ENCODE measurements around the gene SPATA3. TPM values are rescaled to one million over a fixed set of nuclear protein-coding genes. Genes with fewer than 3 reads are reported as not detected.

Gene SPATA3
- total RNA-seq, 2 donors from 2014 or later: not detected

DNA sequence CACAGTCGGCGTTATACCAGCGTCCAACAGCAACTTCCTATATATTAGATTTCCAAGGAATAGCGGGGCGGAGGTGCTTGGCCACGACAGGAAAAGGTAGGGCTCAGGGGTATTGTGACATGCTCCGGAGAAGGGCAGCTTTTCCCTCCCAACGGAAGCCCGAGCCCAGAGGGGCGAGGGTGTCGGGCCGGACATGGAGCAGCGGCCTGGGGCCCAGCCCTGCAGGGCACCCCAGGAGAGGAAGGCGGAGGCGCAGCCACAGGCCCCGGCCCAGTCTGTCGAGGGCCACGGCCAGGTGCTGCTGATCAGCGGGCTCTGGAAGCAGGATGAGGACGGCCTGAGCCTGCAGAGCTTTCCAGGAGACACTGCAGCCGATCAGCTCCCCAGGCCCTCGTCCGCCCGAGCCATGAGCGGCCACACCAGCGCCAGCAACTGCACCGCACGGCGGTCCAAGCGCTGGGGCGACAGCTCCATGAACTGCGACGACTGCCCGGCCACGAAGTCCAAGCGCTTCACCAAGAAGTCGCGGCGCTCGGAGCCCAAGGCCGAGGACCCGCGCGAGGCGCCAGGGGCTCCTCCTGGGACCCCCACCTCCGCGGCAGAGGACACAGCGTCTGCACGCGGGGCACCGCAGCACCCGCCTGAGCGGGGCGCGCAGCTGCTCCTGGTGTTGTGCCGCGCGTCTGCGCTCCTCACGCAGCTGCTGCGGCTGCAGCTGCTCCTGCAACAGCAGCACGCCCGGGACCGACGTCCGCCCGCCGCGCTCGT is 5.6 kb upstream of the SPATA3 start:
- ATAC-seq: no peak

DNA sequence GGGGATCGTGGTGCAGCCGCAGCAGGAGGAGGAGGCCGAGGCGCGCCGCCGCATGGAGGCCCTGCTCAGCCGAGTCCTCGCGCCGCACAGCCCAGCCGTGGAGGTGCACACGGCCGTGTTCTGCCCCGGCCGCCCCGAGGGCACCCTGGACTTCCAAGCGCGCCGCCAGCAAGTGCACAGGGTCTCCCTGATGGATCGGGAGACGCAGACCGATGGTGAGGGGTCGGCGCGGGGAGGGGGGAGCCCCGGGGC is 5.1 kb upstream of the SPATA3 start:
- intact Hi-C loops (cut with DNase I): no loop called here
- ATAC-seq: no peak

More for the DNA sequence above, 5.6 kb upstream of the SPATA3 start:
- Histone ChIP-seq H3K4me3 (no peak overlapping the region), H3K27ac (no peak overlapping the region), H3K9me3 (no peaks in the 10 kb centered on the region), H3K36me3 (replicated peaks in 1 of 2; ENCODE audit: insufficient read depth in 1 of 2, low read depth in 2 of 2) (no peaks in the 10 kb centered on the region), H3K27me3 (peaks cover 0 to 5% of the 10 kb centered on the region in 2 donors), H3K4me1 (peaks cover 6% of the 10 kb centered on the region)
- 40 to 68% methylated on average over 22 to 65 of the region's 70 CpGs for WGBS, 2 donors
- intact Hi-C loops (cut with DNase I): no loop called here
- DNase-seq: no peak
- no peak for TF ChIP-seq POLR2A (IDR thresholded peaks at IDR 0.05)
- TF ChIP-seq, protein P1, sequence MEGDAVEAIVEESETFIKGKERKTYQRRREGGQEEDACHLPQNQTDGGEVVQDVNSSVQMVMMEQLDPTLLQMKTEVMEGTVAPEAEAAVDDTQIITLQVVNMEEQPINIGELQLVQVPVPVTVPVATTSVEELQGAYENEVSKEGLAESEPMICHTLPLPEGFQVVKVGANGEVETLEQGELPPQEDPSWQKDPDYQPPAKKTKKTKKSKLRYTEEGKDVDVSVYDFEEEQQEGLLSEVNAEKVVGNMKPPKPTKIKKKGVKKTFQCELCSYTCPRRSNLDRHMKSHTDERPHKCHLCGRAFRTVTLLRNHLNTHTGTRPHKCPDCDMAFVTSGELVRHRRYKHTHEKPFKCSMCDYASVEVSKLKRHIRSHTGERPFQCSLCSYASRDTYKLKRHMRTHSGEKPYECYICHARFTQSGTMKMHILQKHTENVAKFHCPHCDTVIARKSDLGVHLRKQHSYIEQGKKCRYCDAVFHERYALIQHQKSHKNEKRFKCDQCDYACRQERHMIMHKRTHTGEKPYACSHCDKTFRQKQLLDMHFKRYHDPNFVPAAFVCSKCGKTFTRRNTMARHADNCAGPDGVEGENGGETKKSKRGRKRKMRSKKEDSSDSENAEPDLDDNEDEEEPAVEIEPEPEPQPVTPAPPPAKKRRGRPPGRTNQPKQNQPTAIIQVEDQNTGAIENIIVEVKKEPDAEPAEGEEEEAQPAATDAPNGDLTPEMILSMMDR (IDR thresholded peaks at IDR 0.05): no peak

GRCh38 chr2:230991598-230991997 is 4.3 kb upstream of the SPATA3 start:
- Histone ChIP-seq H3K27me3 (peaks cover 0 to 5% of the 10 kb centered on the region in 2 donors), H3K9me3 (no peaks in the 10 kb centered on the region), H3K4me3 (no peak overlapping the region), H3K27ac (no peak overlapping the region), H3K36me3 (replicated peaks in 1 of 2; ENCODE audit: insufficient read depth in 1 of 2, low read depth in 2 of 2) (no peaks in the 10 kb centered on the region), H3K4me1 (peaks cover 5% of the 10 kb centered on the region)
- 59 to 73% methylated on average over 6 to 7 of the region's 7 CpGs for WGBS, 2 donors
- intact Hi-C loops (cut with DNase I): no loop called here
- DNase-seq (no peak), ATAC-seq (no peak)
- TF ChIP-seq, protein P1 (IDR thresholded peaks at IDR 0.05): no peak
- TF ChIP-seq POLR2A (IDR thresholded peaks at IDR 0.05): no peak

More for the DNA sequence above, 5.1 kb upstream of the SPATA3 start:
- H3K27ac ChIP-seq: no peak overlapping the region
- no peak overlapping the region for H3K4me3 ChIP-seq
- WGBS, 2 donors: 33 to 38% methylated on average over 2 to 26 of the region's 27 CpGs
- H3K9me3 ChIP-seq: no peaks in the 10 kb centered on the region
- H3K4me1 ChIP-seq: peaks cover 6% of the 10 kb centered on the region
- H3K27me3 ChIP-seq: peaks cover 0 to 5% of the 10 kb centered on the region in 2 donors
- no peak for DNase-seq
- TF ChIP-seq, protein P1 (IDR thresholded peaks at IDR 0.05): no peak
- TF ChIP-seq POLR2A (IDR thresholded peaks at IDR 0.05): no peak
- no peaks in the 10 kb centered on the region for H3K36me3 ChIP-seq (replicated peaks in 1 of 2; ENCODE audit: insufficient read depth in 1 of 2, low read depth in 2 of 2)

DNA sequence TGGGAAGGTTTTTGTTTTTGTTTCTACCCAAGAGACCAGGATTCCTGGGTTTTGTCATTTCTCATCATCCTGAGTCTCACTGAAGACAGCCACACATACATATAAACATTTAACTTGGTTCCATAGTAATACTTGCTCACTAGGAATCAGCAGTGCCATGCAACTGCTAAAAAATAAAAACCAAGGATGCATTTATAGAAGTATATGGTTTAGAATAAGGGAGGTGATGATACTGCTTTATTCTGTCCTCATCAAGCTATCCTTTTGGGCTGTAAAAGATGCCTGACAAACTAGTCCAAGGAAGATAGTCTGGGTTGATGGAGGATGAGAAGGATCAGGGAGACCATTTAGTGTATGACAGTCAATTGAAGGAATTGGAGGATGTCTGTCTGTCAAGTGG is 740 bp downstream of the SPATA3 start:
- DNase-seq (no peak), ATAC-seq (no peak)
- no peaks in the 10 kb centered on the region for H3K27me3 ChIP-seq
- H3K9me3 ChIP-seq: no peaks in the 10 kb centered on the region
- no peaks in the 10 kb centered on the region for H3K36me3 ChIP-seq (replicated peaks in 1 of 2; ENCODE audit: insufficient read depth in 1 of 2, low read depth in 2 of 2)
- intact Hi-C loops (cut with DNase I): no loop called here
- H3K27ac ChIP-seq: no peak overlapping the region
- no peak overlapping the region for H3K4me3 ChIP-seq
- TF ChIP-seq POLR2A (IDR thresholded peaks at IDR 0.05): no peak
- TF ChIP-seq, protein P1 (IDR thresholded peaks at IDR 0.05): no peak
- no peaks in the 10 kb centered on the region for H3K4me1 ChIP-seq

- TF ChIP-seq, protein P1 (IDR thresholded peaks at IDR 0.05): no peak
- TF ChIP-seq POLR2A (IDR thresholded peaks at IDR 0.05): no peak
- Histone ChIP-seq H3K27ac (no peak overlapping the region), H3K4me1 (no peaks in the 10 kb centered on the region), H3K4me3 (no peak overlapping the region), H3K9me3 (no peaks in the 10 kb centered on the region), H3K36me3 (replicated peaks in 1 of 2; ENCODE audit: insufficient read depth in 1 of 2, low read depth in 2 of 2) (no peaks in the 10 kb centered on the region), H3K27me3 (no peaks in the 10 kb centered on the region)
- 68 to 88% methylated on average over 2 of the region's 2 CpGs for WGBS, 2 donors
- DNase-seq: no peak
- no peak for ATAC-seq
- intact Hi-C loops (cut with DNase I): no loop called here
Measured at GRCh38 chr2:230998882-230999281, 3.0 kb downstream of the SPATA3 start.
